AG09319 (cell line): Measurements from ENCODE around the gene CLIC5.
A peak's percentile ranks its signal among the peaks of the same experiment; 100 is the strongest.

ENCODE experiments used
- DNase-seq: peaks from one replicate; pipeline ENCODE4 v3.0.0-alpha.2; 2010; ENCODE audit warnings: low read depth; ENCODE audit errors: extremely low read depth
- TF ChIP-seq, protein P1 (sequence below): IDR thresholded peaks from 2 replicates; pipeline ENCODE4 v1.5.1; 2011; ENCODE audit warnings: low read depth, mild to moderate bottlenecking, inconsistent platforms, low read length, moderate library complexity

The CLIC5 gene

DNA sequence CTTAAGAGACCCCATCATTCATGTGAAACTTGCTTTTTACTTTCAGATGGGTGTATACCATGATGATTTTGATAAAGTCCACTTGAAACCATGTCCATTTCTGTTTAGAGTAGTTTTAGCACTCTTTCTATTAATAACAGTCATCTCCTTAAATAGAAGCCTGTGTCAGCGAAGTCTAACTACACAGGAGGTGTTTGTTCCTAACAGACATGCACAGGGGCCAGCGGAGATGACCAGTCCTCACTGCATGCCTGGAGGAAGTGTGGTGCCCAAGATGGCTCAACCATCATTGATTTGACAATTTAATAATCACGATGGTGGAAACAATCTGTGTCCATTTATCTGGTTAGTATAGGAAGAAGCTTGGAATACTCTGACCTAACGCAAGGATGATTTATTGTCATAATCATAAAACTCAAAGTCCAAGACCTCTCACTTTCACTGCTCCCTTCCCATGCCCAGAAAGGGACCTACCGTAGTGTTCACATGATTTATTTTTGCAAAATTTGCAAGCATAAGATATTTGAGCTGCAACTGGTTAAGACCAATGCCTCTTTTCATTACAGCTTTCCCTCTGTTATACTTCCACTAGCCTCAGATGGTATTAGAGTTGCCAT is 31.0 kb upstream of the CLIC5 start:
- DNase-seq: no peak
- TF ChIP-seq, protein P1, sequence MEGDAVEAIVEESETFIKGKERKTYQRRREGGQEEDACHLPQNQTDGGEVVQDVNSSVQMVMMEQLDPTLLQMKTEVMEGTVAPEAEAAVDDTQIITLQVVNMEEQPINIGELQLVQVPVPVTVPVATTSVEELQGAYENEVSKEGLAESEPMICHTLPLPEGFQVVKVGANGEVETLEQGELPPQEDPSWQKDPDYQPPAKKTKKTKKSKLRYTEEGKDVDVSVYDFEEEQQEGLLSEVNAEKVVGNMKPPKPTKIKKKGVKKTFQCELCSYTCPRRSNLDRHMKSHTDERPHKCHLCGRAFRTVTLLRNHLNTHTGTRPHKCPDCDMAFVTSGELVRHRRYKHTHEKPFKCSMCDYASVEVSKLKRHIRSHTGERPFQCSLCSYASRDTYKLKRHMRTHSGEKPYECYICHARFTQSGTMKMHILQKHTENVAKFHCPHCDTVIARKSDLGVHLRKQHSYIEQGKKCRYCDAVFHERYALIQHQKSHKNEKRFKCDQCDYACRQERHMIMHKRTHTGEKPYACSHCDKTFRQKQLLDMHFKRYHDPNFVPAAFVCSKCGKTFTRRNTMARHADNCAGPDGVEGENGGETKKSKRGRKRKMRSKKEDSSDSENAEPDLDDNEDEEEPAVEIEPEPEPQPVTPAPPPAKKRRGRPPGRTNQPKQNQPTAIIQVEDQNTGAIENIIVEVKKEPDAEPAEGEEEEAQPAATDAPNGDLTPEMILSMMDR: no peak

DNA sequence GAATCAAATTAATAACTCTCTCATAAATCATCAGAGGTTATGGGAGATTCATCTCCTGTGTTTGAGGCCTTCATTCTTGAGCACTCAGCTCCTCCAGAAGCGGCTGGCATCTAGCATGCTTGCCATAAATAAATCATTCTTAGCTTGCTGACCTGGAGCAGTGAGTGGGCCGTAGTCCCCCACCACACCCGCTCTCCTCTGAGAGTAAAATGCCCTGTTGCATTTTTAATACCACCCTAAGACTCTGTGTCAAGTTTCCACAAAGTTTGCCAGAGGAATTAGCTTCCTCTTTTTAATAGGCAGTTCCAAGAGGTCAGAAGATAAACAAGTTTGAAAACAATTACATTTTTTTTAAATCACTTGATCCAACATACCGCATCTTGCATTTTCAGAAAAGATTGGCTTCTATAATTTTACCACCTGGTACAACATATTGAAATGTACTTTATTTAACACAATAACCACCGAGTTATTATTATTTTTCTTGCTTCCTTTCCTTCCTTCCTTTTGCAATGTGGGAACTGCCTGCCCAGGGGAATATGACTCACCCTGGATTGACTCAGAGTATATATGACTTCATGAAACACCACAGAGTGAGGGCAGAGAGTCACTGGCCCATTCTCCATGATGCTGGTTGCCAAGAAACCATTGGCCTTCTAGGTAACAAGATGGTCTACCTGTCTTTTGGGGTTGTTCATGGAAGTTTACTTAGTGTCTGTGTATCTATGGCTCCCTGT is 29.4 kb upstream of the CLIC5 start:
- peak; percentile 8 for DNase-seq
- TF ChIP-seq, protein P1: no peak

DNA sequence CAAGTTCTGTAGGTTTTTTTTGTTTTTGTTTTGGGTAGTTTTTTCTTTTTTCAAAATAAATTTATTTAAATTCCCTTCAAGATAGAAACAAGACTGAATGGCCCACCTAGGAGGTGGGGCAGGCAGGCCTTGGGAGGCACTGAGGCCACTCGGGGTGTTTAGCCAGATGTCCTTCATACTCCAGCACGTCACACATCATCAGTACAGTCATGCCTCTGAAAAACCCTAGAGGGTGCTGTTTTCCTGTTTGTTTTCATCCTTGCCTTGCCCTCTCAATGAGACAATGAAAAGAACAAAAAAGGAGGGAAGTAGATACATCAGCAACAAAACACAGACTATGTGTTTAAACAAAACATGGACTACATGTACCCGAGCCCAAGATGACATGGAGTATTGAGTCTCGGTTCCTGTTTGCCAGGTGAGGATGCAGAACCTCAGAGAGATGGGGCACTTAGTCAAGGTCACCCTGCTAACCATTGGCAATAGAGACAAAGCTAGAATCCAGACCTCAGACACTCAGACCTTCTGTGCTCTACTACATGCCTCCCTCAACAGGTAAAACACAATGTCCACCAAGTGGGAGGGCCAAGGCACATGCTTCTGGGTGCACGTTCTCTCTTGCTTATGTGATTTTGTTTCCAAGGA is 26.8 kb upstream of the CLIC5 start:
- TF ChIP-seq, protein P1: peak; percentile 28

DNA sequence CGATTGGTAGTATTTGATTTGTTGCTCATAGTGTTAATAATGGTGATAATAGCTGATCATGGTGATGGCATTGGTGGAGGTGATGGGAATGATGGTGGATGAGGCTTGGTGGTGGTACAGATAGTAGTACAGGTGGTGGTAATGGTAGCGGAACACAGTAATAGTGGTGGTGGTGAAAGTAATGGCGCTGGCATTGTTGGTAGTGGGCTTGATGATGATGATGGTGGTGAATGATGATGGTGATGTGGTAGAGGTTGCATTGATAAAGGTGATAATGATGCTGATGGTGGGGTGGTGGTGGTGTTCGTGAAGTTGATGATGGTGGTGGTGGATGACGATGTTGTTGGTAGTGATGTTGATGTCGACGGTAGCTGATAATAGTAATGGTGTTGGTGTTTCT is 24.6 kb upstream of the CLIC5 start:
- DNase-seq: no peak
- TF ChIP-seq, protein P1: no peak

More for the DNA sequence above, 26.8 kb upstream of the CLIC5 start:
- DNase-seq: no peak

DNA sequence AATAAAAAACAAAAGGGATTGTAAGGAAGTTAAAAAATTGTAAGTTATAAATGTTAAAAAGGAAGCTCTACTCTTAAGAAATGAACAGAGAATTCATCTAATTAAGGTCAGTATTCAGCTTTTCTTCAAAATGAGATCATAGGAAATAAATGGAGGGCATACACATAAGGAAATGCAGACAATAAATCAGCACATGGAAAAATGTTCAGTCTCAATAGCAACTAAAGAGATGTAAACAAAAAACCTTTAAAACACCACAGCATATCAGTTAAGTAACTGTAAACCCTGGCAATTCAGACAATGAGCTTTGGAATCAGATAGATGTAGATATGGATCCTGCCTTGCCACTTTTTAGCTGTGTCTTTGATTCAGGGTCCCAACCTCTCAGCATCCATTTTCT is 24.0 kb upstream of the CLIC5 start:
- TF ChIP-seq, protein P1: no peak
- DNase-seq: no peak

DNA sequence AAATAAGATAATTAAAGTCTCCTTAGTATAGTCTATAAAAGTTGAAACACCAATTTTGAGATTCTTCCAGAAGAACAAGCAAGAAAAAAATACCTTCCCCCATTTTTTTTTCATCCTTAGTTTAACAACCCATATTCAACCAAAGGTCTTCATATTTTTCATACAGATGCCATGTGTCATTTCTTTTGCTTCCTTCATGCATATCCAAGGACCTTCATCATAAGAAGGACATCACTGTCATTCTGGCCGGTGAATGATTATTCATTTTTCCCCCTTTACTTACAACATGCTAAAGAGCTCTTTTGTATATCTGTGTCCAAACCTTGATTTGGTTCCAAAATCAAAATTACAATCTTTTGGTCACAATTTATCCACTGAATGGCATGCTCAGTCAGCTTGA is 21.3 kb upstream of the CLIC5 start:
- no peak for DNase-seq
- TF ChIP-seq, protein P1: no peak

DNA sequence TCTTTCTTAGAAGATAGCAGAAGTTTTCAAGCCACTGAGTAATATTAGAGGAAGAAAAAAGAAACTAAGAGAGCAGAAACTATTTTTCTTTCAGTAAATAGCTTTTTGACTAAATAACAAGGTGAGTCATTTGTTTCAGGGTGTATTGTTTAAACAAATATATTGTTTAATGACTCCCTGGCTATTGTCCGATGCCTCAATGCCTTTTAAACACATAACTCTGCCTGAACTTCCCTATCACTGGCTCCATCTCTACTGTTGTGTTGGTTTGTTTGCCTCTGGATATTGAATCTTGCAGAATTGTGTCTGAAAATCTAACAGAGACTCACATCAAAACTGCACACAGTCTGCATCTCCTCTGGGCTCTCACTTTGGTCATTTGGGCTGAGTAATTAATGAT is 19.6 kb upstream of the CLIC5 start:
- TF ChIP-seq, protein P1: no peak
- no peak for DNase-seq
